Prostate gland (tissue), 2 donors: Measurements from ENCODE around the gene SLC28A2. TPM values are rescaled to one million over a fixed set of nuclear protein-coding genes. Genes with fewer than 3 reads are reported as not detected.
"Not testable (repeated sequence)": the region's sequence is repeated elsewhere in the genome, so short reads cannot be mapped to it uniquely, and the experiment has no call there.

Source experiments
- DNase-seq: peaks from one replicate; pipeline ENCODE4 v3.0.0-alpha.2; 2019; ENCODE audit warnings: low spot score
- H3K27ac ChIP-seq, 2 donors: fragments of 200-600 bp; sonication (generic); 2 replicates each; pipeline ENCODE4 v1.5.1; 2017 to 2019
- H3K27me3 ChIP-seq: fragments of 200-600 bp; sonication (generic); replicated peaks from 2 replicates; pipeline ENCODE4 v1.5.1; 2019; ENCODE audit not compliant: insufficient read depth
- H3K36me3 ChIP-seq, 2 donors: fragments of 200-600 bp; sonication (generic); 1 replicate in 1 of 2; 2 replicates in 1 of 2; pipeline versions ENCODE4 v1.5.1 to v1.8.1; 2017 to 2019
- H3K4me1 ChIP-seq: fragments of 200-600 bp; sonication (generic); replicated peaks from 2 replicates; pipeline ENCODE4 v1.5.1; 2019
- H3K4me3 ChIP-seq, 2 donors: fragments of 200-600 bp; sonication (generic); 2 replicates each; pipeline ENCODE4 v1.5.1; 2017 to 2019
- H3K9me3 ChIP-seq: fragments of 200-600 bp; sonication (generic); 2 replicates; pipeline ENCODE4 v1.5.1; 2017
- CTCF ChIP-seq, 4 experiments: fragments of 200-600 bp in 2 of 4; fragments of 450-650 bp in 2 of 4; sonication (generic) in 2 of 4; IDR thresholded peaks; 1 replicate in 3 of 4; 2 replicates in 1 of 4; pipeline ENCODE4 v1.5.1; 2016 to 2019; ENCODE audit warnings: antibody characterized with exemption in 4 of 4, mild to moderate bottlenecking in 2 of 4, moderate library complexity in 2 of 4
- POLR2A ChIP-seq: fragments of 450-650 bp; IDR thresholded peaks from one replicate; pipeline ENCODE4 v1.6.1; 2016; ENCODE audit warnings: antibody characterized with exemption, mild to moderate bottlenecking
- POLR2AphosphoS5 ChIP-seq: sonication (generic); formaldehyde crosslinking; IDR thresholded peaks from one replicate; pipeline ENCODE4 v1.6.1; 2017; ENCODE audit warnings: antibody characterized with exemption
- WGBS: methylation state at CpG from one replicate; pipeline ENCODE4 v1.1.5; 2018; 5-methylcytosine and 5-hydroxymethylcytosine counted together
- intact Hi-C: fragments of 100-400 bp; cut with DNase I; formaldehyde crosslinking; loops from one replicate; pipeline ENCODE4 v1.14.2; 2022
- total RNA-seq, 2 donors: library from RNA; depleted of rRNA; stranded (reverse); fragments of >200 nt; gene quantifications; one replicate each; pipeline ENCODE4 v1.1.0, GENCODE V29; 2016

SLC28A2 gene
- total RNA-seq, 2 donors from 2014 or later = 0.51 TPM; not detected in 1

GRCh38 chr15:45306105-45306504 lies 54.1 kb downstream of the SLC28A2 start:
- TF ChIP-seq POLR2AphosphoS5 (no peak), POLR2A (no peak), CTCF (IDR thresholded peaks at IDR 0.05) (no peak)
- intact Hi-C loops = loop anchor here (2.0 kb wide), 1 partner anchor 97 kb away; a partner anchor contains a TSS
- Histone ChIP-seq H3K9me3 (no peaks in the 10 kb centered on the region), H3K27me3 (peaks cover 2% of the 10 kb centered on the region), H3K36me3 (no peaks in the 10 kb centered on the region), H3K4me1 (no peaks in the 10 kb centered on the region), H3K4me3 (no peak overlapping the region), H3K27ac (no peak overlapping the region)
- DNase-seq = no peak
- 23% methylated on average over 4 of the region's 4 CpGs for WGBS

- DNase-seq = peak; percentile 8
- Histone ChIP-seq H3K27me3 (no peaks in the 10 kb centered on the region), H3K4me3 (no peak overlapping the region), H3K9me3 (no peaks in the 10 kb centered on the region), H3K36me3 (no peaks in the 10 kb centered on the region), H3K27ac (no peak overlapping the region), H3K4me1 (no peaks in the 10 kb centered on the region)
- intact Hi-C loops = loop anchor here (2.0 kb wide), 1 partner anchor 95 kb away; a partner anchor contains a TSS
- 31% methylated on average over 5 of the region's 5 CpGs for WGBS
- TF ChIP-seq POLR2A (no peak), POLR2AphosphoS5 (peak; percentile 23), CTCF (IDR thresholded peaks at IDR 0.05) (peak in 3 of 4 experiments; percentile 57 to 84 (median 80))
Observed at GRCh38 chr15:45307230-45307924, 55.3 kb downstream of the SLC28A2 start.

GRCh38 chr15:45314117-45314516 lies 62.1 kb downstream of the SLC28A2 start:
- H3K27ac ChIP-seq, H3K27me3 ChIP-seq, H3K4me1 ChIP-seq, H3K4me3 ChIP-seq, intact Hi-C loops, H3K9me3 ChIP-seq, H3K36me3 ChIP-seq, DNase-seq: not testable (repeated sequence)
- 95% methylated on average over 29 of the region's 31 CpGs for WGBS

GRCh38 chr15:45314960-45315359 lies 62.9 kb downstream of the SLC28A2 start:
- H3K4me3 ChIP-seq = no peak overlapping the region
- H3K27me3 ChIP-seq = no peaks in the 10 kb centered on the region
- peaks cover 3% of the 10 kb centered on the region for H3K4me1 ChIP-seq
- H3K9me3 ChIP-seq = no peaks in the 10 kb centered on the region
- intact Hi-C loops = no loop called here
- TF ChIP-seq POLR2AphosphoS5 (no peak), POLR2A (no peak), CTCF (IDR thresholded peaks at IDR 0.05) (peak in 2 of 4 experiments; percentile 16 to 23)
- no peak for DNase-seq
- 79% methylated on average over 13 of the region's 13 CpGs for WGBS
- H3K27ac ChIP-seq = no peak overlapping the region
- no peaks in the 10 kb centered on the region for H3K36me3 ChIP-seq

- 39% methylated on average over 7 of the region's 7 CpGs for WGBS
- Histone ChIP-seq H3K4me1 (peaks cover 3% of the 10 kb centered on the region), H3K36me3 (no peaks in the 10 kb centered on the region), H3K27me3 (no peaks in the 10 kb centered on the region), H3K27ac (no peak overlapping the region), H3K9me3 (no peaks in the 10 kb centered on the region), H3K4me3 (no peak overlapping the region)
- no peak for TF ChIP-seq POLR2AphosphoS5
- no peak for TF ChIP-seq POLR2A
- TF ChIP-seq CTCF (IDR thresholded peaks at IDR 0.05) = no peak
- intact Hi-C loops = no loop called here
- DNase-seq = no peak
Observed at GRCh38 chr15:45319472-45320214, 67.6 kb downstream of the SLC28A2 start.
